Liver (tissue), 9 donors: ENCODE data around the gene SYNPO2. TPM values are rescaled to one million over a fixed set of nuclear protein-coding genes. Genes with fewer than 3 reads are reported as not detected.

Source experiments
- DNase-seq: peaks from one replicate; pipeline ENCODE4 v3.0.0-alpha.2; 2017; ENCODE audit warnings: low spot score
- H3K27ac ChIP-seq, 2 donors: one replicate each; pipeline ENCODE4 v1.7.0; 2013; ENCODE audit warnings: inconsistent platforms in 2 of 2, low read length in 2 of 2, control low read depth in 1 of 2, low read depth in 1 of 2, mild to moderate bottlenecking in 1 of 2
- H3K27me3 ChIP-seq, 4 donors: one replicate each; pipeline versions ENCODE4 v1.6.1 to v1.7.0; 2013; ENCODE audit warnings: low read length in 3 of 4, inconsistent platforms in 1 of 4, mild to moderate bottlenecking in 1 of 4, moderate library complexity in 1 of 4; ENCODE audit not compliant: control insufficient read depth in 4 of 4, insufficient read depth in 4 of 4
- H3K36me3 ChIP-seq, 4 donors: one replicate each; pipeline versions ENCODE4 v1.6.1 to v1.7.0; 2013; ENCODE audit warnings: low read length in 3 of 4, mild to moderate bottlenecking in 3 of 4, low read depth in 1 of 4, moderate library complexity in 1 of 4; ENCODE audit not compliant: control insufficient read depth in 4 of 4, insufficient read depth in 3 of 4
- H3K4me1 ChIP-seq, 4 donors: one replicate each; pipeline versions ENCODE4 v1.6.1 to v1.7.0; 2013; ENCODE audit warnings: low read length in 3 of 4, mild to moderate bottlenecking in 3 of 4, moderate library complexity in 1 of 4; ENCODE audit not compliant: control insufficient read depth in 4 of 4, insufficient read depth in 4 of 4
- H3K4me3 ChIP-seq, 3 donors: one replicate each; pipeline versions ENCODE4 v1.6.1 to v1.7.0; 2013; ENCODE audit warnings: low read length in 3 of 3, control low read depth in 1 of 3, low read depth in 1 of 3, mild to moderate bottlenecking in 1 of 3
- H3K9ac ChIP-seq, 2 donors: one replicate each; pipeline ENCODE4 v1.7.0; 2013; ENCODE audit warnings: low read length in 2 of 2, mild to moderate bottlenecking in 2 of 2, moderate library complexity in 2 of 2, control low read depth in 1 of 2, low read depth in 1 of 2
- H3K9me3 ChIP-seq, 4 donors: one replicate each; pipeline versions ENCODE4 v1.6.1 to v1.7.0; 2013; ENCODE audit warnings: low read length in 3 of 4; ENCODE audit not compliant: control insufficient read depth in 4 of 4
- CTCF ChIP-seq: fragments of 150-350 bp; IDR thresholded peaks from 2 replicates; pipeline ENCODE4 v1.5.1; 2017; ENCODE audit warnings: improper control_type of control experiment, low read depth, low read length; ENCODE audit not compliant: missing input control
- FOXA1 ChIP-seq: IDR thresholded peaks from 2 replicates; pipeline ENCODE4 v1.6.1; 2016; ENCODE audit warnings: antibody characterized with exemption
- HNF4G ChIP-seq: IDR thresholded peaks from 2 replicates; pipeline ENCODE4 v1.6.1; 2016; ENCODE audit warnings: antibody characterized with exemption
- JUND ChIP-seq, 2 donors: IDR thresholded peaks; 2 replicates each; pipeline ENCODE4 v1.6.1; 2016; ENCODE audit warnings: antibody characterized with exemption in 2 of 2
- MAX ChIP-seq: IDR thresholded peaks from 2 replicates; pipeline ENCODE4 v1.6.1; 2016; ENCODE audit warnings: antibody characterized with exemption
- NR2F2 ChIP-seq: IDR thresholded peaks from 2 replicates; pipeline ENCODE4 v1.6.1; 2016; ENCODE audit warnings: antibody characterized with exemption
- RXRA ChIP-seq, 2 donors: IDR thresholded peaks; 2 replicates each; pipeline ENCODE4 v1.6.1; 2017 to 2018; ENCODE audit warnings: antibody characterized with exemption in 2 of 2, mild to moderate bottlenecking in 1 of 2
- TAF1 ChIP-seq: conservative IDR thresholded peaks from 2 replicates; pipeline ENCODE4 v1.6.1; 2016; ENCODE audit warnings: antibody characterized with exemption, mild to moderate bottlenecking
- ZBTB33 ChIP-seq: IDR thresholded peaks from 2 replicates; pipeline ENCODE4 v1.6.1; 2016; ENCODE audit warnings: antibody characterized with exemption
- WGBS: extraction: QIAGEN DNeasy Blood & Tissue Kit; methylation state at CpG from one replicate; pipeline ENCODE4 v1.1.7; 2013; 5-methylcytosine and 5-hydroxymethylcytosine counted together
- polyA plus RNA-seq, 2 donors: library from polyadenylated mRNA; stranded (reverse) in 1 of 2; unstranded in 1 of 2; fragments of 200-250 nt in 1 of 2; fragments of >200 nt in 1 of 2; fragmentation: Nextera tagmentation in 1 of 2; extraction: Ambion mirVana in 1 of 2; gene quantifications; one replicate each; pipeline versions ENCODE4 v1.2.1 to v1.2.3, GENCODE V29; 2013 to 2015
- total RNA-seq, 2 donors: library from RNA; depleted of rRNA; stranded (reverse); fragments of >200 nt; gene quantifications; one replicate each; pipeline ENCODE4 v1.2.3, GENCODE V29; 2014
- TF ChIP-seq, protein P1 (sequence below): IDR thresholded peaks from 2 replicates; pipeline ENCODE4 v1.6.1; 2016; ENCODE audit warnings: antibody characterized with exemption
- TF ChIP-seq, protein P2 (sequence below): IDR thresholded peaks from 2 replicates; pipeline ENCODE4 v1.6.1; 2016; ENCODE audit warnings: antibody characterized with exemption, mild to moderate bottlenecking
- donor health status: healthy.
- donor health status: healthy.
- donor health status: healthy.
- donor health status: healthy.
- donor health status: healthy.

The SYNPO2 gene
- total and polyA plus RNA-seq, 4 donors, result 2.4 to 10.9 (median 3.4) TPM

- H3K27ac ChIP-seq, result no peak overlapping the region
Observed at GRCh38 chr4:118948545-118949144, 60.0 kb downstream of the SYNPO2 start.

More at GRCh38 chr4:118948545-118949144, 60.0 kb downstream of the SYNPO2 start:
- 76% methylated on average over 3 of the region's 3 CpGs for WGBS
- Histone ChIP-seq H3K27me3 (no peaks in the 10 kb centered on the region), H3K36me3 (no peaks in the 10 kb centered on the region), H3K9me3 (no peaks in the 10 kb centered on the region), H3K9ac (no peak overlapping the region), H3K4me3 (no peak overlapping the region), H3K4me1 (no peaks in the 10 kb centered on the region)
- no peak for TF ChIP-seq NR2F2
- TF ChIP-seq MAX, result no peak
- TF ChIP-seq ZBTB33, result no peak
- TF ChIP-seq TAF1, result no peak
- TF ChIP-seq FOXA1, result no peak
- TF ChIP-seq, protein P1, sequence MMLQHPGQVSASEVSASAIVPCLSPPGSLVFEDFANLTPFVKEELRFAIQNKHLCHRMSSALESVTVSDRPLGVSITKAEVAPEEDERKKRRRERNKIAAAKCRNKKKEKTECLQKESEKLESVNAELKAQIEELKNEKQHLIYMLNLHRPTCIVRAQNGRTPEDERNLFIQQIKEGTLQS, result no peak
- TF ChIP-seq, protein P2, sequence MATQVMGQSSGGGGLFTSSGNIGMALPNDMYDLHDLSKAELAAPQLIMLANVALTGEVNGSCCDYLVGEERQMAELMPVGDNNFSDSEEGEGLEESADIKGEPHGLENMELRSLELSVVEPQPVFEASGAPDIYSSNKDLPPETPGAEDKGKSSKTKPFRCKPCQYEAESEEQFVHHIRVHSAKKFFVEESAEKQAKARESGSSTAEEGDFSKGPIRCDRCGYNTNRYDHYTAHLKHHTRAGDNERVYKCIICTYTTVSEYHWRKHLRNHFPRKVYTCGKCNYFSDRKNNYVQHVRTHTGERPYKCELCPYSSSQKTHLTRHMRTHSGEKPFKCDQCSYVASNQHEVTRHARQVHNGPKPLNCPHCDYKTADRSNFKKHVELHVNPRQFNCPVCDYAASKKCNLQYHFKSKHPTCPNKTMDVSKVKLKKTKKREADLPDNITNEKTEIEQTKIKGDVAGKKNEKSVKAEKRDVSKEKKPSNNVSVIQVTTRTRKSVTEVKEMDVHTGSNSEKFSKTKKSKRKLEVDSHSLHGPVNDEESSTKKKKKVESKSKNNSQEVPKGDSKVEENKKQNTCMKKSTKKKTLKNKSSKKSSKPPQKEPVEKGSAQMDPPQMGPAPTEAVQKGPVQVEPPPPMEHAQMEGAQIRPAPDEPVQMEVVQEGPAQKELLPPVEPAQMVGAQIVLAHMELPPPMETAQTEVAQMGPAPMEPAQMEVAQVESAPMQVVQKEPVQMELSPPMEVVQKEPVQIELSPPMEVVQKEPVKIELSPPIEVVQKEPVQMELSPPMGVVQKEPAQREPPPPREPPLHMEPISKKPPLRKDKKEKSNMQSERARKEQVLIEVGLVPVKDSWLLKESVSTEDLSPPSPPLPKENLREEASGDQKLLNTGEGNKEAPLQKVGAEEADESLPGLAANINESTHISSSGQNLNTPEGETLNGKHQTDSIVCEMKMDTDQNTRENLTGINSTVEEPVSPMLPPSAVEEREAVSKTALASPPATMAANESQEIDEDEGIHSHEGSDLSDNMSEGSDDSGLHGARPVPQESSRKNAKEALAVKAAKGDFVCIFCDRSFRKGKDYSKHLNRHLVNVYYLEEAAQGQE, result no peak
- no peak for TF ChIP-seq JUND (IDR thresholded peaks at IDR 0.05)
- no peak for TF ChIP-seq HNF4G
- no peak for TF ChIP-seq CTCF
- no peak for TF ChIP-seq RXRA (IDR thresholded peaks at IDR 0.05)
- no peak for DNase-seq
